ENCODE data around the gene CD209.
A peak's percentile ranks its signal among the peaks of the same experiment; 100 is the strongest.

Gene CD209

GRCh38 chr19:7730286-7731217 is 16.8 kb downstream of the CD209 start:
- no peak for TF ChIP-seq CTCF (IDR thresholded peaks at IDR 0.05; ENCODE audit: extremely low read depth, missing control alignments)

GRCh38 chr19:7729831-7730285 is 17.5 kb downstream of the CD209 start:
- peak; percentile 55 for DNase-seq (ENCODE audit: low spot score)
- TF ChIP-seq CTCF (IDR thresholded peaks at IDR 0.05; ENCODE audit: extremely low read depth, missing control alignments), result no peak

More at GRCh38 chr19:7730286-7731217, 16.8 kb downstream of the CD209 start:
- DNase-seq (ENCODE audit: low spot score), result no peak

- no peak for TF ChIP-seq CTCF (IDR thresholded peaks at IDR 0.05; ENCODE audit: extremely low read depth, missing control alignments)
- DNase-seq (ENCODE audit: low spot score), result peak; percentile 69
Measured at GRCh38 chr19:7729211-7729610, 18.1 kb downstream of the CD209 start.

GRCh38 chr19:7725791-7726190 is 21.5 kb downstream of the CD209 start:
- no peak for DNase-seq (ENCODE audit: low spot score)

GRCh38 chr19:7722231-7722651 is 25.1 kb downstream of the CD209 start:
- no peak for DNase-seq (ENCODE audit: low spot score)
- TF ChIP-seq CTCF (IDR thresholded peaks at IDR 0.05; ENCODE audit: extremely low read depth, missing control alignments), result no peak

More at GRCh38 chr19:7725791-7726190, 21.5 kb downstream of the CD209 start:
- no peak for TF ChIP-seq CTCF (IDR thresholded peaks at IDR 0.05; ENCODE audit: extremely low read depth, missing control alignments)

- no peak for TF ChIP-seq CTCF (IDR thresholded peaks at IDR 0.05; ENCODE audit: extremely low read depth, missing control alignments)
- DNase-seq (ENCODE audit: low spot score), result no peak
Measured at GRCh38 chr19:7720351-7720750, 27.0 kb downstream of the CD209 start.

GRCh38 chr19:7718668-7719067 is 28.7 kb downstream of the CD209 start:
- no peak for TF ChIP-seq CTCF (IDR thresholded peaks at IDR 0.05; ENCODE audit: extremely low read depth, missing control alignments)
- no peak for DNase-seq (ENCODE audit: low spot score)

Data from GM20000 (cell line).